ENCODE results near the gene TUBB.

DNA sequence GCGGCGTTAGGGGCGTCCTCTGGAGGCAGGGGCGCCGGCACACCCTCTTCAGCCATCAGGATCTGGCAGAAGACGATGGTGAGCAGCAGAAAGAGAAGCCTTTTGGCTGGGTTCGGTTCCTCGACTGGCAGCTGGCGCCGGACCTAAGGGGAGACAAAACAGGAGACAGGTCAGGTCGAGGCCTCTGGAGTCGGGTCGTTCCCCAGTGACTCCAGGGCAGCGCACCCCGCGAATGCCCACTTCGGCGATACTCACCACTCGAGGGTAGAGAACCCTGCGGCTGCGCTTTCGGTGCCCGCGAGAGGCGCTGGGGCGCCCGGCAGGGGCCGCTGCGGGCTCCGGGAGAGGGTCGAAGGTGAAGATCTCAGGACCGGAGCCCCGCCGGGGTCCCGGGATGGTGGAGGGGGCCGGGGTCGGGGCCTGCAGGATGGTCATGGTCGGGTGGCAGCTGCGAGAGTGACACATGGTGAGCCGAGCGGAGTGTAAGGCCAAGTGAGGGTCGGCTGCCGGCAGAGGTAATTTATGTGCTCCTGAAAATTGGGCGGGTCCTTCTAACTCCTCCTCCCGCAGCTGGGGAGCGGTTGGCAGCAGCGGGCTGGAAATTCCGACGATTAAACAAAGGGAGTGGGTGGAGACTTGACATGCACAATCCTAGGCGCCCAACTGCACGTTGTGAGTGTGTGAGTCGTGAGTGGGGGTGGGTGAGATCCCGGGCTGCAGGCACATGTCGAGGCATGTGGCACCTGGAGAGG, 24.1 kb downstream of the TUBB start, which contains the start of gene IER3:
- TF ChIP-seq GABPA (IDR thresholded peaks at IDR 0.05; ENCODE audit: low read depth): no peak
- TF ChIP-seq CTCF (IDR thresholded peaks at IDR 0.05): peak; percentile 42
- no peak for TF ChIP-seq USF1 (IDR thresholded peaks at IDR 0.05; ENCODE audit: borderline replicate concordance, low read depth)
